Endothelial cell of umbilical vein (primary cell): ENCODE results near the gene ADAT3. TPM values are rescaled to one million over a fixed set of nuclear protein-coding genes. Genes with fewer than 3 reads are reported as not detected.

Source experiments
- BruUV-seq: library from RNA; stranded (reverse); fragments of 400-500 nt; replicated peaks from 2 replicates; lab custom pipeline; 2021; lab: Mats Ljungman, UMichigan
- CTCF ChIA-PET: fragments of 300-600, 350-600 bp; sonication (Branson Sonifier 250); formaldehyde crosslinking; loops from one replicate; lab custom pipeline; 2021; ENCODE audit warnings: antibody characterized with exemption, inconsistent platforms; lab: Charles Lee
- POLR2A ChIA-PET: fragments of 300-600, 350-600 bp; sonication (Branson Sonifier 250); formaldehyde crosslinking; loops from one replicate; lab custom pipeline; 2021; ENCODE audit warnings: antibody characterized with exemption, inconsistent platforms; lab: Charles Lee
- DNase-seq: peaks from one replicate; pipeline ENCODE4 v3.0.0-alpha.2; 2011; ENCODE audit warnings: low read depth, low spot score
- FAIRE-seq: peaks from 2 replicates; lab custom pipeline; 2011; peaks lifted over from hg19 to GRCh38; lab: Jason Lieb, UNC
- H2AFZ ChIP-seq: 2 replicates; pipeline ENCODE4 v1.6.0; 2012; ENCODE audit warnings: low read depth, low read length, control low read depth, inconsistent platforms
- H3K27ac ChIP-seq: 2 replicates; pipeline ENCODE4 v1.5.1; 2011; ENCODE audit warnings: low read depth, mild to moderate bottlenecking, control low read depth, low read length, moderate library complexity; ENCODE audit not compliant: insufficient read depth
- H3K27me3 ChIP-seq, 2 experiments: 2 replicates each; pipeline versions ENCODE4 v1.6.0 to v1.6.1; 2011; ENCODE audit warnings: low read length in 2 of 2, mixed read lengths in 1 of 2; ENCODE audit not compliant: control insufficient read depth in 2 of 2, insufficient read depth in 2 of 2
- H3K36me3 ChIP-seq, 2 experiments: 2 replicates in 1 of 2; 3 replicates in 1 of 2; pipeline ENCODE4 v1.5.1; 2011; ENCODE audit warnings: low read length in 2 of 2, mild to moderate bottlenecking in 1 of 2, moderate library complexity in 1 of 2; ENCODE audit not compliant: control insufficient read depth in 2 of 2, insufficient read depth in 2 of 2; ENCODE audit errors: extremely low read depth in 1 of 2
- H3K4me1 ChIP-seq: 3 replicates; pipeline ENCODE4 v1.5.1; 2011; ENCODE audit warnings: mild to moderate bottlenecking, low read length; ENCODE audit not compliant: control insufficient read depth, insufficient read depth; ENCODE audit errors: extremely low read depth
- H3K4me2 ChIP-seq: 2 replicates; pipeline ENCODE4 v1.6.1; 2011; ENCODE audit warnings: low read length, control low read depth, mixed read lengths; ENCODE audit not compliant: insufficient read depth
- H3K4me3 ChIP-seq, 3 experiments: fragments of 200-600 bp in 1 of 3; sonication (generic), shearing (Covaris generic) in 1 of 3; replicated peaks in 1 of 3; 2 replicates each; pipeline ENCODE4 v1.5.1; 2011 to 2016; ENCODE audit warnings: control low read depth in 3 of 3, low read length in 3 of 3, mild to moderate bottlenecking in 2 of 3, inconsistent platforms in 1 of 3, low read depth in 1 of 3, moderate library complexity in 1 of 3; ENCODE audit not compliant: insufficient read depth in 1 of 3
- H3K79me2 ChIP-seq: 2 replicates; pipeline ENCODE4 v1.6.0; 2012; ENCODE audit warnings: low read length, inconsistent platforms; ENCODE audit not compliant: control insufficient read depth, insufficient read depth
- H3K9ac ChIP-seq: replicated peaks from 2 replicates; pipeline ENCODE3; 2011; ENCODE audit warnings: low read length, control low read depth; ENCODE audit not compliant: insufficient read depth; ENCODE audit errors: extremely low read depth
- H3K9me1 ChIP-seq: replicated peaks from 3 replicates; pipeline ENCODE4 v1.6.0; 2011; ENCODE audit warnings: mild to moderate bottlenecking, low read length; ENCODE audit not compliant: control insufficient read depth, insufficient read depth; ENCODE audit errors: extremely low read depth
- H3K9me3 ChIP-seq: replicated peaks from 2 replicates; pipeline ENCODE4 v1.5.1; 2012; ENCODE audit warnings: low read length, inconsistent platforms; ENCODE audit not compliant: control insufficient read depth, insufficient read depth
- H4K20me1 ChIP-seq: replicated peaks from 2 replicates; pipeline ENCODE3; 2011; ENCODE audit warnings: mild to moderate bottlenecking, low read length; ENCODE audit not compliant: control insufficient read depth, insufficient read depth; ENCODE audit errors: extremely low read depth
- CTCF ChIP-seq, 2 donors: IDR thresholded peaks; 1 replicate in 1 of 2; 2 replicates in 1 of 2; pipeline ENCODE4 v1.5.1; 2011; ENCODE audit warnings: low read length in 2 of 2, mild to moderate bottlenecking in 2 of 2, moderate library complexity in 2 of 2, control low read depth in 1 of 2, inconsistent platforms in 1 of 2, low read depth in 1 of 2; ENCODE audit not compliant: insufficient read depth in 1 of 2; ENCODE audit errors: extremely low read depth in 1 of 2
- EZH2 ChIP-seq: IDR thresholded peaks from 2 replicates; pipeline ENCODE4 v1.6.1; 2012; ENCODE audit warnings: borderline replicate concordance, low read depth, mild to moderate bottlenecking, moderate library complexity, low read length, inconsistent platforms; ENCODE audit not compliant: severe bottlenecking
- FOS ChIP-seq: IDR thresholded peaks from 2 replicates; pipeline ENCODE4 v1.6.1; 2011; ENCODE audit warnings: mild to moderate bottlenecking, low read length, moderate library complexity, borderline replicate concordance; ENCODE audit not compliant: insufficient read depth
- GATA2 ChIP-seq: IDR thresholded peaks from 2 replicates; pipeline ENCODE4 v1.7.0; 2011; ENCODE audit warnings: low read depth, mild to moderate bottlenecking, moderate library complexity, mixed read lengths, low read length; ENCODE audit not compliant: insufficient read length, insufficient read depth
- JUN ChIP-seq: IDR thresholded peaks from 2 replicates; pipeline ENCODE4 v1.6.1; 2011; ENCODE audit warnings: borderline replicate concordance, low read depth; ENCODE audit not compliant: insufficient read length, insufficient read depth
- MAX ChIP-seq: IDR thresholded peaks from 2 replicates; pipeline ENCODE4 v1.6.1; 2011; ENCODE audit not compliant: insufficient read depth, insufficient read length
- MYC ChIP-seq: IDR thresholded peaks from one replicate; pipeline ENCODE4 v1.6.1; 2011; ENCODE audit warnings: mild to moderate bottlenecking, low read depth, low read length
- POLR2A ChIP-seq: IDR thresholded peaks from 2 replicates; pipeline ENCODE4 v1.6.1; 2012; ENCODE audit warnings: low read depth, mild to moderate bottlenecking, control low read depth, low read length
- POLR2AphosphoS5 ChIP-seq: IDR thresholded peaks from 2 replicates; pipeline ENCODE4 v1.6.1; 2012; ENCODE audit warnings: low read depth, mild to moderate bottlenecking, control low read depth, low read length, moderate library complexity; ENCODE audit not compliant: insufficient read depth
- dilution Hi-C: fragments of 300-500 bp; cut with MboI; formaldehyde crosslinking; loops from one replicate; pipeline ENCODE4 v1.15.0; 2019; ENCODE audit warnings: low sequenced_read_pairs; ENCODE audit not compliant: extremely low pct_ligation_motif_present
- intact Hi-C: fragments of 100-400 bp; cut with micrococcal nuclease; formaldehyde crosslinking; loops from one replicate; pipeline ENCODE4 v1.10.0; 2022
- polyA plus RNA-seq, 4 experiments: library from polyadenylated mRNA; depleted of rRNA in 3 of 4; stranded (reverse) in 3 of 4; unstranded in 1 of 4; fragments of >200 nt; gene quantifications; 2 replicates each; pipeline versions ENCODE4 v1.2.1 to v1.2.3, GENCODE V29; 2011 to 2012; ENCODE audit warnings: missing spikeins in 1 of 4
- total RNA-seq: library from RNA; stranded (reverse); gene quantifications from 2 replicates; pipeline ENCODE4 v1.2.3, GENCODE V29; 2021

The ADAT3 gene
- total and polyA plus RNA-seq, 2 donors (not counting 3 experiments of a cell fraction or from before 2014, with no cell fraction given), result 5.7 to 11.7 TPM

- H3K36me3 ChIP-seq, result peaks cover 5 to 32% of the 10 kb centered on the region in 2 experiments
- CTCF ChIA-PET, result interaction anchor here (0.6 to 1.5 kb wide), 5 partner anchors 8 to 160 kb away, joined by 3 to 5 read pairs (median 4); no protein-coding TSS in a partner anchor
Observed at GRCh38 chr19:1920644-1921043, 15.4 kb downstream of the ADAT3 start.

More at GRCh38 chr19:1920644-1921043, 15.4 kb downstream of the ADAT3 start:
- no peak for DNase-seq
- no peak overlapping the region for H3K4me3 ChIP-seq
- no peaks in the 10 kb centered on the region for H4K20me1 ChIP-seq
- no peak overlapping the region for H3K4me2 ChIP-seq
- H3K9ac ChIP-seq, result no peak overlapping the region
- H3K27ac ChIP-seq, result no peak overlapping the region
- intact Hi-C loops, result no loop called here
- no peaks in the 10 kb centered on the region for H3K9me1 ChIP-seq
- no TSS peak for BruUV-seq
- H3K4me1 ChIP-seq, result no peaks in the 10 kb centered on the region
- H3K27me3 ChIP-seq, result no peaks in the 10 kb centered on the region
- H3K9me3 ChIP-seq, result no peaks in the 10 kb centered on the region
- H3K79me2 ChIP-seq, result no peaks in the 10 kb centered on the region
- no peak overlapping the region for H2AFZ ChIP-seq
- POLR2A ChIA-PET, result no interaction called here
- TF ChIP-seq MYC, result no peak
- no peak for TF ChIP-seq CTCF (IDR thresholded peaks at IDR 0.05; ENCODE audit: extremely low read depth in 1 of 2, insufficient read depth in 1 of 2, low read depth in 1 of 2, low read length in 2 of 2)
- TF ChIP-seq EZH2, result no peak
- TF ChIP-seq POLR2AphosphoS5, result no peak
- TF ChIP-seq MAX, result no peak
- no peak for TF ChIP-seq JUN
- no peak for TF ChIP-seq GATA2
- no peak for TF ChIP-seq FOS
- TF ChIP-seq POLR2A, result no peak
- FAIRE-seq, result no peak
- dilution Hi-C loops, result no loop called here
